ENCODE data around the gene PHAX. TPM values are rescaled to one million over a fixed set of nuclear protein-coding genes. Genes with fewer than 3 reads are reported as not detected.

Gene PHAX, protein sequence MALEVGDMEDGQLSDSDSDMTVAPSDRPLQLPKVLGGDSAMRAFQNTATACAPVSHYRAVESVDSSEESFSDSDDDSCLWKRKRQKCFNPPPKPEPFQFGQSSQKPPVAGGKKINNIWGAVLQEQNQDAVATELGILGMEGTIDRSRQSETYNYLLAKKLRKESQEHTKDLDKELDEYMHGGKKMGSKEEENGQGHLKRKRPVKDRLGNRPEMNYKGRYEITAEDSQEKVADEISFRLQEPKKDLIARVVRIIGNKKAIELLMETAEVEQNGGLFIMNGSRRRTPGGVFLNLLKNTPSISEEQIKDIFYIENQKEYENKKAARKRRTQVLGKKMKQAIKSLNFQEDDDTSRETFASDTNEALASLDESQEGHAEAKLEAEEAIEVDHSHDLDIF
- 31.4 TPM for total RNA-seq (2013)
- 10 to 100 TPM in 2 of 3 donors, 1 to 10 TPM in 1; 4.8 to 37.6 (median 19.3) TPM for polyA plus RNA-seq
- polyA minus RNA-seq: 9.4 and 15.4 TPM in 2 replicates
- total RNA-seq: 4.6 to 16.8 (median 7.8) reads per million in 11 experiments

- H3K9me3 Mint-ChIP-seq: peaks cover 0 to 4% (median 0%) of the 10 kb centered on the region in 7 donors
- H3K4me2 ChIP-seq (replicated peaks; ENCODE audit: extremely low read depth, low read length, poor library complexity, severe bottlenecking): peak within 1 kb of the TSS; percentile 75
- H3K4me1 Mint-ChIP-seq: peaks cover 29% of the 10 kb centered on the region
- peak within 1 kb of the TSS; percentile 62 to 92 (median 91) for H3K27ac Mint-ChIP-seq
- peaks cover 26% of the 10 kb centered on the region for H4K20me1 ChIP-seq (ENCODE audit: insufficient read depth, low read length)
- intact Hi-C loops (cut with micrococcal nuclease): no loop called here
- H3K4me3 Mint-ChIP-seq: peak within 1 kb of the TSS; percentile 97 to 99
- WGBS (ENCODE audit: insufficient coverage): 4% methylated on average over 76 of the region's 79 CpGs
- peak; percentile 53 to 76 (median 68) for DNase-seq
- H3K4me3 ChIP-seq (replicated peaks in 1 of 3; ENCODE audit: low read depth in 2 of 3, low read length in 3 of 3): peak within 1 kb of the TSS; percentile 83 to 99 (median 95)
- peaks cover 18 to 26% of the 10 kb centered on the region in 2 donors for H3K36me3 ChIP-seq (replicated peaks in 1 of 2; ENCODE audit: control insufficient read depth in 1 of 2, insufficient read depth in 2 of 2, low read length in 2 of 2)
- H3K27me3 ChIP-seq (ENCODE audit: control insufficient read depth in 2 of 2, insufficient read depth in 2 of 2, low read length in 2 of 2): no peaks in the 10 kb centered on the region
- TF ChIP-seq CTCF (IDR thresholded peaks at IDR 0.05): peak; percentile 72
- H3K9me3 ChIP-seq (replicated peaks in 1 of 2; ENCODE audit: control insufficient read depth in 1 of 2, insufficient read depth in 1 of 2, low read length in 2 of 2): no peaks in the 10 kb centered on the region
- H3K27ac ChIP-seq (ENCODE audit: low read depth in 1 of 2, low read length in 2 of 2): peak within 1 kb of the TSS in 1 of 2 donors; percentile 82
- H2AFZ ChIP-seq (ENCODE audit: insufficient read depth, low read depth, low read length, poor library complexity, severe bottlenecking): peak within 1 kb of the TSS; percentile 100
- H3K36me3 Mint-ChIP-seq: peaks cover 21 to 27% of the 10 kb centered on the region in 2 donors
- peaks cover 39% of the 10 kb centered on the region for H3K79me2 ChIP-seq (ENCODE audit: insufficient read depth, low read length)
- H3K4me1 ChIP-seq (ENCODE audit: control insufficient read depth in 1 of 2, insufficient read depth in 2 of 2, low read length in 2 of 2): peaks cover 16 to 22% of the 10 kb centered on the region in 2 donors
- peaks cover 3 to 5% (median 5%) of the 10 kb centered on the region in 3 donors for H3K27me3 Mint-ChIP-seq (ENCODE audit: low read depth in 3 of 3)
- peak within 1 kb of the TSS; percentile 87 for H3K9ac ChIP-seq (ENCODE audit: insufficient read depth, low read length, poor library complexity, severe bottlenecking)
These were observed at the start of gene PHAX for GRCh38 chr5:126600631-126601511. PHAX (plus strand) TSS chr5:126600947; CDS start chr5:126600963, 16 bp downstream.

DNA sequence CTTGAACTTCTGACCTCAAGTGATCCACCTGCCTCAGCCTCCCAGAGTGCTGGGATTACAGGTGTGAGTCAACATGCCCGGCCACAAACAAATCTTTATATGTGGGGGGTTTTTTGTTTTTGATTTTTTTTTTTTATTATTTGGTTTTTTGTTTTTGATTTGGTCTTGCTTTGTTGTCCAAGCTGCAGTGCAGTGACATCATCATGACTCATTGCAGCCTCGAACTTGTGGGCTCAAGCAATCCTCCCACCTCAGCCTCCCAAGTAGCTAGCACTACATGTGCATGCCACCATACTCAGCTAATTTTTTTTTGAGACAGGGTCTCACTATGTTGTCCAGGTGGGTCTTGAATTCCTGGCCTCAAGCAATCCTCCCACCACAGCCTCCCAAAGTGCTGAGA is 48.1 kb upstream of the PHAX start:
- H3K27ac ChIP-seq (ENCODE audit: low read depth in 1 of 2, low read length in 2 of 2): no peak overlapping the region
- no peak overlapping the region for H3K4me3 Mint-ChIP-seq
- 80% methylated on average over 1 of the region's 2 CpGs for WGBS (ENCODE audit: insufficient coverage)

More for the DNA sequence above, 48.1 kb upstream of the PHAX start:
- Histone ChIP-seq H3K79me2 (ENCODE audit: insufficient read depth, low read length) (no peaks in the 10 kb centered on the region), H3K4me3 (replicated peaks in 1 of 3; ENCODE audit: low read depth in 2 of 3, low read length in 3 of 3) (no peak overlapping the region), H3K4me1 (ENCODE audit: control insufficient read depth in 1 of 2, insufficient read depth in 2 of 2, low read length in 2 of 2) (no peaks in the 10 kb centered on the region), H3K27me3 (ENCODE audit: control insufficient read depth in 2 of 2, insufficient read depth in 2 of 2, low read length in 2 of 2) (no peaks in the 10 kb centered on the region), H4K20me1 (ENCODE audit: insufficient read depth, low read length) (no peaks in the 10 kb centered on the region), H2AFZ (ENCODE audit: insufficient read depth, low read depth, low read length, poor library complexity, severe bottlenecking) (no peak overlapping the region), H3K4me2 (replicated peaks; ENCODE audit: extremely low read depth, low read length, poor library complexity, severe bottlenecking) (no peak overlapping the region), H3K9ac (ENCODE audit: insufficient read depth, low read length, poor library complexity, severe bottlenecking) (no peak overlapping the region), H3K36me3 (replicated peaks in 1 of 2; ENCODE audit: control insufficient read depth in 1 of 2, insufficient read depth in 2 of 2, low read length in 2 of 2) (no peaks in the 10 kb centered on the region), H3K9me3 (replicated peaks in 1 of 2; ENCODE audit: control insufficient read depth in 1 of 2, insufficient read depth in 1 of 2, low read length in 2 of 2) (no peaks in the 10 kb centered on the region)
- no peak for DNase-seq
- no peaks in the 10 kb centered on the region for H3K36me3 Mint-ChIP-seq
- no peak for TF ChIP-seq CTCF (IDR thresholded peaks at IDR 0.05)
- intact Hi-C loops (cut with micrococcal nuclease): no loop called here
- H3K4me1 Mint-ChIP-seq: no peaks in the 10 kb centered on the region
- no peak overlapping the region for H3K27ac Mint-ChIP-seq
- no peaks in the 10 kb centered on the region for H3K27me3 Mint-ChIP-seq (ENCODE audit: low read depth in 3 of 3)
- peaks cover 0 to 2% (median 0%) of the 10 kb centered on the region in 7 donors for H3K9me3 Mint-ChIP-seq
